Loucy (cell line): ENCODE measurements around the gene MFN2.
"Not testable (repeated sequence)": the region's sequence is repeated elsewhere in the genome, so short reads cannot be mapped to it uniquely, and the experiment has no call there.

Source experiments
- H2AFZ ChIP-seq: fragments of 200-600 bp; sonication (generic); 2 replicates; pipeline ENCODE4 v1.6.0; 2016; ENCODE audit warnings: antibody characterized with exemption, mild to moderate bottlenecking, low read length, moderate library complexity
- H3F3A ChIP-seq: fragments of 200-600 bp; 2 replicates; pipeline ENCODE4 v1.6.0; 2016; ENCODE audit warnings: antibody characterized with exemption, low read depth, mild to moderate bottlenecking
- H3K27me3 ChIP-seq: fragments of 200-600 bp; sonication (generic); 2 replicates; pipeline ENCODE4 v1.6.1; 2014; ENCODE audit warnings: low read length, mild to moderate bottlenecking; ENCODE audit not compliant: insufficient read depth, poor library complexity, severe bottlenecking
- H3K36me3 ChIP-seq: fragments of 200-600 bp; sonication (generic); 2 replicates; pipeline ENCODE4 v1.6.1; 2016; ENCODE audit warnings: low read length; ENCODE audit not compliant: insufficient read depth
- H3K4me1 ChIP-seq: fragments of 200-600 bp; sonication (generic); 2 replicates; pipeline ENCODE4 v1.5.1; 2014; ENCODE audit warnings: low read length, mild to moderate bottlenecking; ENCODE audit not compliant: insufficient read depth, poor library complexity, severe bottlenecking
- H3K4me2 ChIP-seq: fragments of 200-600 bp; sonication (generic); 2 replicates; pipeline ENCODE4 v1.6.0; 2014; ENCODE audit warnings: antibody characterized with exemption, low read length, low read depth, mild to moderate bottlenecking; ENCODE audit not compliant: poor library complexity, severe bottlenecking
- H3K4me3 ChIP-seq: fragments of 200-600 bp; sonication (generic); 2 replicates; pipeline ENCODE4 v1.5.1; 2014; ENCODE audit warnings: low read length, mild to moderate bottlenecking, mixed read lengths; ENCODE audit not compliant: poor library complexity, severe bottlenecking
- H3K79me2 ChIP-seq: fragments of 200-600 bp; sonication (generic); 2 replicates; pipeline ENCODE4 v1.6.1; 2014; ENCODE audit warnings: low read length; ENCODE audit not compliant: insufficient read depth
- H3K9ac ChIP-seq: fragments of 200-600 bp; sonication (generic); 2 replicates; pipeline ENCODE4 v1.6.0; 2014; ENCODE audit warnings: mild to moderate bottlenecking, low read depth, low read length, moderate library complexity; ENCODE audit not compliant: poor library complexity, severe bottlenecking
- H3K9me2 ChIP-seq: fragments of 200-600 bp; sonication (generic); replicated peaks from 2 replicates; pipeline ENCODE4 v1.6.1; 2016; ENCODE audit warnings: low read depth, low read length, mixed read lengths
- H3K9me3 ChIP-seq: fragments of 200-600 bp; sonication (generic); 2 replicates; pipeline ENCODE4 v1.6.1; 2014; ENCODE audit warnings: mild to moderate bottlenecking, antibody characterized with exemption, low read length, low read depth; ENCODE audit not compliant: insufficient read depth
- H4K20me1 ChIP-seq: fragments of 200-600 bp; sonication (generic); 2 replicates; pipeline ENCODE4 v1.6.0; 2014; ENCODE audit warnings: antibody characterized with exemption, low read length, mild to moderate bottlenecking; ENCODE audit not compliant: insufficient read depth, poor library complexity, severe bottlenecking
- CTCF ChIP-seq: fragments of 200-600 bp; sonication (generic); conservative IDR thresholded peaks from 2 replicates; pipeline ENCODE4 v1.5.1; 2014; ENCODE audit warnings: mild to moderate bottlenecking, antibody characterized with exemption, low read length
- EZH2phosphoT487 ChIP-seq: fragments of 200-600 bp; IDR thresholded peaks from 2 replicates; pipeline ENCODE4 v1.6.1; 2018; ENCODE audit warnings: antibody characterized with exemption, mild to moderate bottlenecking, moderate library complexity, borderline replicate concordance

The MFN2 gene

GRCh38 chr1:12040457-12041051 lies 60.3 kb downstream of the MFN2 start:
- Histone ChIP-seq H3K36me3 (no peaks in the 10 kb centered on the region), H3K4me2 (no peak overlapping the region), H3K27me3 (no peaks in the 10 kb centered on the region), H3K4me3 (no peak overlapping the region), H3K79me2 (no peaks in the 10 kb centered on the region), H3K9me3 (no peaks in the 10 kb centered on the region), H3K9me2 (no peaks in the 10 kb centered on the region), H2AFZ (no peak overlapping the region), H3K4me1 (no peaks in the 10 kb centered on the region), H3F3A (no peaks in the 10 kb centered on the region), H4K20me1 (no peaks in the 10 kb centered on the region), H3K9ac (no peak overlapping the region)
- TF ChIP-seq EZH2phosphoT487 (no peak), CTCF (no peak)

- not testable (repeated sequence) for H3K4me3 ChIP-seq, H3K36me3 ChIP-seq, H3F3A ChIP-seq, H3K9me2 ChIP-seq, H3K9ac ChIP-seq, H3K79me2 ChIP-seq, H3K27me3 ChIP-seq, H4K20me1 ChIP-seq, H3K4me1 ChIP-seq, H2AFZ ChIP-seq, H3K9me3 ChIP-seq, H3K4me2 ChIP-seq
Measured at GRCh38 chr1:12044187-12044877, 64.1 kb downstream of the MFN2 start.

- Histone ChIP-seq H3K4me1 (peaks cover 4% of the 10 kb centered on the region), H3K4me3 (no peak overlapping the region), H3K9me2 (no peaks in the 10 kb centered on the region), H3K9me3 (no peaks in the 10 kb centered on the region), H3K9ac (no peak overlapping the region), H2AFZ (no peak overlapping the region), H3F3A (no peaks in the 10 kb centered on the region), H3K27me3 (no peaks in the 10 kb centered on the region), H3K4me2 (no peak overlapping the region), H4K20me1 (no peaks in the 10 kb centered on the region), H3K36me3 (no peaks in the 10 kb centered on the region), H3K79me2 (no peaks in the 10 kb centered on the region)
- TF ChIP-seq CTCF (no peak), EZH2phosphoT487 (no peak)
Measured at GRCh38 chr1:12046749-12047119, 66.5 kb downstream of the MFN2 start.
